Activated CD4-positive, alpha-beta memory T cell treated with anti-CD3 and anti-CD28 coated beads for 36 hours (primary cell): ENCODE data around the gene MTFMT. TPM values are rescaled to one million over a fixed set of nuclear protein-coding genes. Genes with fewer than 3 reads are reported as not detected.

Experiments
- CTCF ChIA-PET: fragments of 350-600 bp; sonication (Branson Sonifier 250); formaldehyde crosslinking; loops from one replicate; lab custom pipeline; 2021; ENCODE audit warnings: antibody characterized with exemption, inconsistent platforms; lab: Charles Lee
- POLR2A ChIA-PET: fragments of 350-600 bp; sonication (Branson Sonifier 250); formaldehyde crosslinking; loops from one replicate; lab custom pipeline; 2021; ENCODE audit warnings: antibody characterized with exemption; lab: Charles Lee
- DNase-seq: peaks from one replicate; pipeline ENCODE4 v3.0.0-alpha.2; 2020
- H3K27ac Mint-ChIP-seq: one replicate; pipeline ENCODE4 v1.8.0; 2021; ENCODE audit warnings: mixed read lengths
- H3K27me3 Mint-ChIP-seq: one replicate; pipeline ENCODE4 v1.8.0; 2021; ENCODE audit warnings: mixed read lengths
- H3K36me3 Mint-ChIP-seq: one replicate; pipeline ENCODE4 v1.8.0; 2021; ENCODE audit warnings: mixed read lengths
- H3K4me1 Mint-ChIP-seq: one replicate; pipeline ENCODE4 v1.8.0; 2021; ENCODE audit warnings: low read depth, mixed read lengths
- H3K4me3 Mint-ChIP-seq: one replicate; pipeline ENCODE4 v1.8.0; 2021; ENCODE audit warnings: mild to moderate bottlenecking, mixed read lengths
- H3K9me3 Mint-ChIP-seq: one replicate; pipeline ENCODE4 v1.8.0; 2021; ENCODE audit warnings: mixed read lengths
- intact Hi-C: fragments of 100-400 bp; cut with micrococcal nuclease; formaldehyde crosslinking; loops from one replicate; pipeline ENCODE4 v1.15.1; 2023
- total RNA-seq, 2 experiments: library from RNA; stranded (reverse); gene quantifications; one replicate each; pipeline ENCODE4 v1.2.3, GENCODE V29; 2021

The MTFMT gene
- total RNA-seq, 2 experiments from 2014 or later = 18.2 to 18.3 TPM

DNA sequence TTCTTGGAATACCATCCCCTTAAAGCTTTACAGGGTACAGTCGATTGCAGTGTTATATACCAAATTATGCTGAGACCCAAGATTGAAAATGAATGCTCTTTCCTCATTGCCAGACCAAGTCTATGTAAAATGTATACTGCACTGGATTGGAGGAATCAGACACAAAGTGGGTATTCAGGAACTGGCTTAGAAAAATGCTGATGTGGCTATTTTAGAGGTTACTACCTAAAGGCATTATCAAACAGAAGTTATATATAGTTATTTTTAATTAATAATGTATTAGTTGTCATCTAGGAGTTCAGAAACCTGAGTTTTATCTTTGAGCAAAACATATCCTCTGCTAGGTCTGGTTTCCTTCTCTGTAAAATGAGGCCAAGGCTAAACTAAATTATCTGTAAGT lies 36.1 kb downstream of the MTFMT start:
- Mint-ChIP-seq H3K9me3 (no peaks in the 10 kb centered on the region), H3K4me1 (peaks cover 11% of the 10 kb centered on the region), H3K27ac (no peak overlapping the region), H3K36me3 (peaks cover 2% of the 10 kb centered on the region), H3K27me3 (no peaks in the 10 kb centered on the region), H3K4me3 (no peak overlapping the region)
- intact Hi-C loops = loop anchor here (5.0 kb wide), 1 partner anchor 101 kb away; no protein-coding TSS in a partner anchor
- ChIA-PET CTCF (interaction anchor here (0.6 kb wide), 1 partner anchor 160 kb away, joined by 3 read pairs; no protein-coding TSS in a partner anchor), POLR2A (no interaction called here)
- no peak for DNase-seq

DNA sequence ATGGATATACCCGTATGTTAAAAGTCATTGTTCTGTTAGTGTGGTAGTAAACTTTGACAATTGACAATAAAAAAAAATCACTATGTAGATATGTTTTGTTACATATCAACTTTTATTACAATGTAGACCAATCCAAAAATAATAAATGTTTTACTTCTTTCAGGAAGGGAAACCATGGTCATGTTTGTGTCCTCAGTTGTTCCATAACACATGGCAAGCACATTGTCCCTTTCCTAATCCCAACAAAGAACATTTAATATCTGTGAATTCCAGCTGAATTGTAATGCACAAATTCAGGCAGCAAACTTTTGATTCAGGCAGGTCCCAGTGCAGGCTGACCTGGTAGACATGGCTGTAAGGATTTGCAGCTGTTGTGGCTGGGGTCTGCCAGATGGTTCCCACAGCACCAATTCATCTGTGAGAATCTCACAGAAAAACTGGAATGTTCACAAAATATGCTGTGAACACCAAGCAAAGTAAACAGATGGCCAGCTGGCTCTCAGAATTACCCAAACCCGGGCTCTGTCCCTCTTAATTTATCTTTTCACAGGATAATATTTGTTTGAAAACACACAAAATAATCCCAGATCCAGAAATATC lies 37.8 kb downstream of the MTFMT start:
- no peaks in the 10 kb centered on the region for H3K9me3 Mint-ChIP-seq
- H3K4me3 Mint-ChIP-seq = peak overlapping the region; percentile 7
- intact Hi-C loops = loop anchor here (5.0 kb wide), 1 partner anchor 99 kb away; no protein-coding TSS in a partner anchor
- H3K27ac Mint-ChIP-seq = no peak overlapping the region
- H3K4me1 Mint-ChIP-seq = peaks cover 24% of the 10 kb centered on the region
- DNase-seq = no peak
- no peaks in the 10 kb centered on the region for H3K27me3 Mint-ChIP-seq
- POLR2A ChIA-PET = no interaction called here
- peaks cover 2% of the 10 kb centered on the region for H3K36me3 Mint-ChIP-seq
- CTCF ChIA-PET = no interaction called here

DNA sequence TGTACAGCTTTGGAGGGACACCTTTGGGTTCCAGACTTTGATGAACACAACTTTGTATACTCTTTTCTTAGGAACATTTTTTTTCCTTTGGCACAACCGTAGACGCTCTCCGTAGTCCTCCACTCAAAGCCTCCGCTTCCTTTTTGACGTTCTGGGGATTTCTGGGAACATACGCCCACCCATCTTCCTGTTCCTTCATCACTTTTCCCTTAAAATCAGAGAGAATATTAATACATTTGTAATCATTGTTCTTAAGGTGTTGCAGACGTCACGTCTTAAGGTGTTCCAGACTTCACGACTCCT lies 39.3 kb downstream of the MTFMT start:
- CTCF ChIA-PET = interaction anchor here (1.4 kb wide), 1 partner anchor 19 kb away, joined by 3 read pairs; no protein-coding TSS in a partner anchor
- no peak for DNase-seq
- POLR2A ChIA-PET = interaction anchor here (1.3 to 1.6 kb wide), 3 partner anchors 96 to 315 kb away, joined by 3 to 7 read pairs (median 5); partner anchors contain the start of gene PARP16
- H3K36me3 Mint-ChIP-seq = peaks cover 2% of the 10 kb centered on the region
- peak overlapping the region; percentile 81 for H3K27ac Mint-ChIP-seq
- peak overlapping the region; percentile 82 for H3K4me3 Mint-ChIP-seq
- no peaks in the 10 kb centered on the region for H3K9me3 Mint-ChIP-seq
- intact Hi-C loops = loop anchor here (5.0 kb wide), 1 partner anchor 98 kb away; no protein-coding TSS in a partner anchor
- no peaks in the 10 kb centered on the region for H3K27me3 Mint-ChIP-seq
- H3K4me1 Mint-ChIP-seq = peaks cover 32% of the 10 kb centered on the region

DNA sequence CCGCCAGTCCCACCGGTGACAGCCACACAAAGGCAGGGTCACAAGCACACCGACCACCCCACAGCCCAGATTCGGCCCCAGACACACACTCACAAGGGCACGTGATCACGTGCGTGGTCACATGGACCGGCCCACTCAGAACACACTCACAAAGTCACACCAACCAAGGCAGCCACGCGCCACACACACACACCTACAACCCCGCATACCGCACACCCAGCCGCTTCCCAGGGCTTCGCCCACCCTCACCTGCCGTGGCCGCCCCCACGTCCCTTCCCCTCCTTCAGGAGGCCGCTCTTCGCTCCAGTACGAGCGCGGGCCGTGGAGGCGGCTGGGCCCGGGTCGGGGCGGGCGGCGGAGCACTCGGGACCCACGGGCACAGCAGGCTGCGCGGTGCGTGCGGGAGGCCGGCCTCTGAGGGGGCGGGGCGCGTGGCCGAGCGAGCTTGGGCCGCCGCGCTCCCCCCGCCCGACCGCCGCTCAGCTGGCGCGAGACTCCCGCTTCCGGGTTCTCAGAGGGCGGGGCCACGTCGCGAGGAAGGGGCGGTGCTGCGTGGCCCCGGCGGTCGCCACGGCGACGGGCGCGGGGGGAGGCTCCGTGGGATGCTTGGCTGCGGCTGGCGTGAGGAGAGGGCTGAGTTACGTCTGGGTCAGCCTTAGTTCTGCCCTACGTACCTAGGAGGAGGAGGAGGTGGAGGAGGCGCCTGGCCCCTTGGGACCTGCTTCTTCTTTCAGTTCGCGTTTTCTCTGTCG lies 39.8 kb downstream of the MTFMT start, which contains the start of gene SPG21:
TSS of gene SPG21 (minus strand) at position 499 of the 752 bp plus-strand sequence. CDS start 6,345 bp downstream, outside the sequence.
- Mint-ChIP-seq H3K27ac (peak within 1 kb of the TSS; percentile 82), H3K36me3 (peaks cover 2% of the 10 kb centered on the region), H3K4me3 (peak within 1 kb of the TSS; percentile 96), H3K27me3 (no peaks in the 10 kb centered on the region), H3K9me3 (no peaks in the 10 kb centered on the region), H3K4me1 (peaks cover 35% of the 10 kb centered on the region)
- ChIA-PET CTCF (interaction anchor here (0.6 to 1.4 kb wide), 2 partner anchors 19 to 36 kb away, joined by 3 read pairs; no protein-coding TSS in a partner anchor), POLR2A (interaction anchor here (1.2 to 1.6 kb wide), 4 partner anchors 11 to 315 kb away, joined by 3 to 7 read pairs (median 4); partner anchors contain the start of gene PARP16)
- intact Hi-C loops = loop anchor here (1.0 to 5.0 kb wide), 3 partner anchors 40 to 196 kb away; partner anchors contain the start of genes CLPX and MTFMT
- peak; percentile 95 for DNase-seq

DNA sequence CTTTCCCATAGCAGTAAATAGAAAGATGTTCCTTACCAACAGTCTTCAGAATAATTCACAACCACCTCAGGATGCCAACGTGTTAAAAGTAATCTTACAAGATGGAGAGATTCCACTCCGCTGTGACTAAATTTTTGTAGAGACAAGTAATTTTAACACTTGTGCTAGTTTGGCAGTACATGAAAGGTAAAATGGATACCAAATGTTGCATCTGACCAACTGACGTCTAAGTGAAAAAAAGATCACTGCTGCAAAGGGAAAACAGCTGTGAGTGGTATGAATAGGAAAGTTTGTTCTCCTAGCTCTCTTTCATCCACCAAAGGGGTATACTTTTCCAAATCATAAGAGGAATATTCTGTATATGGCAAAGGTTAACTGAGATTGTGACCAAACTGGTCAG lies 42.3 kb downstream of the MTFMT start:
- Mint-ChIP-seq H3K36me3 (peaks cover 2% of the 10 kb centered on the region), H3K4me3 (peak overlapping the region; percentile 42), H3K27me3 (no peaks in the 10 kb centered on the region), H3K27ac (no peak overlapping the region), H3K9me3 (no peaks in the 10 kb centered on the region), H3K4me1 (peaks cover 34% of the 10 kb centered on the region)
- intact Hi-C loops = no loop called here
- ChIA-PET CTCF (no interaction called here), POLR2A (no interaction called here)
- DNase-seq = no peak

DNA sequence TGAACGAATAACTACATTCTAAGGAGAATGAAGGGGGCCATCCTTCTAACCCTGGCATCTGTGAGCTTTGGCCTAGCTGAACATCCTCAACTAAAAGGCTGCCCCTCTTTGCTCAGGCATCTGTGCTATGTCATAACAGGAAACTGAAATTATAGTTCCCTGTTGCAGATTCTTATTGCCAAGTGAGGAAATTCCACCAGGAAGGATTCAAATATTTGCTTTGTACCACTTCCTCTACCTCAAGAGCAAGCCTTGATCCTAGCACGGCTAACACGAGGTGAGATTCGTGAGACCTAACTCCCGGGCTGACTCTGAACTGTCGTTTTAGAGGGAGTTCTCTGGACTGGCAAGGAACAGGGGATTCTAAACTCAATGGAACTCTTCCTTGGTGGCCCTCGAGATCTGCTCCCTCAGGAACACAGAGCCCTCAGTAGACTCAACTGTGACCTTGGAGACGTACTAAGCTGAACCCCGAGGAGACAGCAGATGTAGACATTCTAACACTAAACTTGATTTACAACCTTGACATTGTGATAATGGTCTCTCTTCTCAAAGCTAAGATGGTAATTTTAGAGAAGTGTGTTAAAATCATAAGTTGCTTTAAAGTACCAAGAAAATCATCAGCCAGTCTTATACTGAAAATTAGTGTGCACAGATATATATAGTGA lies 43.9 kb downstream of the MTFMT start:
- intact Hi-C loops = no loop called here
- POLR2A ChIA-PET = no interaction called here
- CTCF ChIA-PET = interaction anchor here (0.9 to 1.1 kb wide), 2 partner anchors 48 to 194 kb away, joined by 3 read pairs; no protein-coding TSS in a partner anchor
- Mint-ChIP-seq H3K4me3 (no peak overlapping the region), H3K27me3 (no peaks in the 10 kb centered on the region), H3K27ac (no peak overlapping the region), H3K9me3 (no peaks in the 10 kb centered on the region), H3K36me3 (peaks cover 5% of the 10 kb centered on the region), H3K4me1 (peaks cover 31% of the 10 kb centered on the region)
- no peak for DNase-seq

DNA sequence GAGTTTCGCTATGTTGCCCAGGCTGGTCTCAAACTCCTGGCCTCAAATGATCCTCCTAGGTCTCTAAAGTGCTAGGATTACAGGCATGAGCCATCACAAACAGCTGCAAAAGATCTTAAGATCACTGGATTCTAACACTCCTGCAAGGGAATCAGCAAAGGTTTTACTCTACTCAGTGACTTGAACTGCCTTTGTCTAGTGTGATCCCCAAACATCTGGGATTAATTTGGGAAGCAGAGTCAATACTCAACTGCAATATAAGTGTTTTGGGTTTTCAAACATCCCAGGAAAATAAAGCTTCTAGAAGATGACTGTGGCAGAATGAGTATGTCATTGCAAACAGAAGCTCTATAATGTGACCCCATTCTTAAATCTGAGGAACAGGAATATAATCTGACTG lies 47.0 kb downstream of the MTFMT start:
- CTCF ChIA-PET = interaction anchor here (1.2 kb wide), 1 partner anchor 12 kb away, joined by 4 read pairs; no protein-coding TSS in a partner anchor
- peaks cover 12% of the 10 kb centered on the region for H3K36me3 Mint-ChIP-seq
- DNase-seq = no peak
- no peak overlapping the region for H3K27ac Mint-ChIP-seq
- H3K27me3 Mint-ChIP-seq = no peaks in the 10 kb centered on the region
- H3K4me3 Mint-ChIP-seq = no peak overlapping the region
- POLR2A ChIA-PET = no interaction called here
- intact Hi-C loops = no loop called here
- peaks cover 23% of the 10 kb centered on the region for H3K4me1 Mint-ChIP-seq
- no peaks in the 10 kb centered on the region for H3K9me3 Mint-ChIP-seq

DNA sequence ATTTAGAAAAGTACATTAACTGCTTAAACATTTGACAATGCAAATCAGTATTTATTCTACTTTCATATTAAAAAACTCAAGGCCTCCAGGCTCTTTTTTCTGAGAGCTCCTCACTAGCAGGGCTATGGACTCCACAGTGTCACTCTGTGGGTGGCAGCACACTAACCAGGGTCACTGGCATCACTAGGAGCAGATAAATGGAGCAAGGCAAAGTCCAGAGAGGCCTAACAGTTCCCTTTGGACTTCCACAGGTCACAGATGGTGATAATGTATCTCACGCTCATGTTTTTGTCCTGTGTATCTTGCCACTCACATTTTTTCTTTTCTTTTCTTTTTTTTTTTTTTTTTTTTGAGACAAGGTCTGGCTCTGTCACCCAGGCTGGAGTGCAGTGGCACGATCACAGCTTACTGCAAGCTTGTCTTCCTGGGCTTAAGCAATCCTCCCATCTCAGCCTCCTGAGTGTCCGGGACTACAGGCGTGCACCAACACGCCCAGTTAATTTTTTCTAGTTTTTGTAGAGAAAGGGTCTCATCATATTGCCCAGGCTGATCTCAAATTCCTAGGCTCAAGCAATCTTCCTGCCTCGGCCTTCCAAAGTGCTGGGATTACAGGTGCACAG lies 47.5 kb downstream of the MTFMT start:
- H3K27ac Mint-ChIP-seq = no peak overlapping the region
- intact Hi-C loops = no loop called here
- ChIA-PET CTCF (interaction anchor here (0.6 to 1.2 kb wide), 2 partner anchors 12 to 26 kb away, joined by 3 to 4 read pairs; no protein-coding TSS in a partner anchor), POLR2A (no interaction called here)
- peaks cover 17% of the 10 kb centered on the region for H3K4me1 Mint-ChIP-seq
- DNase-seq = no peak
- H3K9me3 Mint-ChIP-seq = no peaks in the 10 kb centered on the region
- H3K27me3 Mint-ChIP-seq = no peaks in the 10 kb centered on the region
- peaks cover 16% of the 10 kb centered on the region for H3K36me3 Mint-ChIP-seq
- H3K4me3 Mint-ChIP-seq = no peak overlapping the region

DNA sequence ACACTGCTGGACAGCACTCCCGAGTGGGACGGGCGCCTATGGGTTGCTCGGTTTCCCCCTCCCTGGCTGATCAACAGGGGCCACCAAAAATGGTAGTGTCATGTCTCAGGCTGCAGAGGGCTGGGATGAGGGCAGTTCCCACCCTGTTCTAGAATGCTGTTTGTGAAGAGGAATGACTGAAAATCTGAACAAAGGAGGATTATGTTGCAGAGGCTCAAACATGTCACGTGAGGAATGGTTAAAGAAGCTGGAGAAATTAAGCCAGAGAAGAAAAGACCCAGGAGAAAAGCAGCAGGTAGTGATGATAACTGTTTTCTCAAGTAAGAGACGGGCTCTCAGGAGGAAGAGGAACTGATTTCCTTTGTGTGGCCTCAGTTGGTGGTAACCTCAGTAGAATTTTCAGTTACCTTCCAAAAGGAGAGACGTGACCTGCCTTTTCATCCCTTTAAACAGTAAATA lies 50.2 kb downstream of the MTFMT start:
- Mint-ChIP-seq H3K4me1 (peaks cover 4% of the 10 kb centered on the region), H3K36me3 (peaks cover 25% of the 10 kb centered on the region), H3K27ac (no peak overlapping the region), H3K27me3 (no peaks in the 10 kb centered on the region), H3K9me3 (no peaks in the 10 kb centered on the region), H3K4me3 (no peak overlapping the region)
- ChIA-PET POLR2A (interaction anchor here (0.6 kb wide), 1 partner anchor 674 kb away, joined by 6 read pairs; no protein-coding TSS in a partner anchor), CTCF (no interaction called here)
- DNase-seq = no peak
- intact Hi-C loops = no loop called here

DNA sequence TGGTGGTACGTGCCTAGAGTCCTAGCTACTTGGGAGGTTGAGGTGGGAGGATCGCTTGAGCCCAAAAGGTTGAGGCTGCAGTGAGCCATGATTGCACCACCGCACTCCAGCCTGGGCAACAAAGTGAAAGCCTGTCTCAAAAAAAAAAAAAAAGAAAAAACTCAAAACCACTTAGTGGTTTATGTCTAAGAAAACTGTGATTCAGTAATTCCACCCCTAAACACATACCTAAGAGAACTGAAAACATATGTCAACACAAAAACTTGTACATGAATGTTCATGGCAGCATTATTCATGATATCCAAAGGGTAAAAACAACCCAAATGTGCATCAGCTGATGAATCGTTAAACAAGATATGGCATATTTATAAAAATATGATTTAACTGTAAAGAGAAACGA lies 54.0 kb downstream of the MTFMT start:
- peaks cover 36% of the 10 kb centered on the region for H3K36me3 Mint-ChIP-seq
- no peaks in the 10 kb centered on the region for H3K27me3 Mint-ChIP-seq
- intact Hi-C loops = no loop called here
- no peak for DNase-seq
- no peak overlapping the region for H3K27ac Mint-ChIP-seq
- no peak overlapping the region for H3K4me3 Mint-ChIP-seq
- CTCF ChIA-PET = interaction anchor here (1.0 kb wide), 1 partner anchor 165 kb away, joined by 3 read pairs; no protein-coding TSS in a partner anchor
- no peaks in the 10 kb centered on the region for H3K4me1 Mint-ChIP-seq
- POLR2A ChIA-PET = no interaction called here
- H3K9me3 Mint-ChIP-seq = no peaks in the 10 kb centered on the region

DNA sequence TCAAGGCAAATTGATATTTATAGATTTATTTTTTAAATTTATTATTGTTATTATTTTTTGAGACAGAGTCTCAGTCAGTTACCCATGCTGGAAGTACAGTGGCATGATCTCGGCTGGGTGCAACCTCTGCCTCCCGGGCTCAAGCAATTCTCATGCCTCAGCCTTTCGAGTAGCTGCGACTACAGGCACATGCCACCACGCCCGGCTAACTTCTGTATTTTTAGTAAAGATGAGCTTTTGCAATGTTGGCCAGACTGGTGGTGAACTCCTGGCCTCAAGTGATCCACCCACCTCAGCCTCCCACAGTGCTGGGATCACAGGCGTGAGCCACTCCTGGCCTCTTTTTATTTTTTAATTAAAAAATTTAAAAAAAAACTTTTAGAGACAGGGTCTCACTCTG lies 58.7 kb downstream of the MTFMT start:
- DNase-seq = no peak
- no peak overlapping the region for H3K4me3 Mint-ChIP-seq
- H3K4me1 Mint-ChIP-seq = no peaks in the 10 kb centered on the region
- H3K9me3 Mint-ChIP-seq = no peaks in the 10 kb centered on the region
- no peaks in the 10 kb centered on the region for H3K27me3 Mint-ChIP-seq
- no peak overlapping the region for H3K27ac Mint-ChIP-seq
- CTCF ChIA-PET = interaction anchor here (0.6 to 1.6 kb wide), 2 partner anchors 131 to 161 kb away, joined by 3 to 5 read pairs; no protein-coding TSS in a partner anchor
- intact Hi-C loops = no loop called here
- peaks cover 31% of the 10 kb centered on the region for H3K36me3 Mint-ChIP-seq
- POLR2A ChIA-PET = no interaction called here
